Karpas-422 (cell line): Measurements from ENCODE around the gene ATRN. TPM values are rescaled to one million over a fixed set of nuclear protein-coding genes. Genes with fewer than 3 reads are reported as not detected.

Source experiments
- DNase-seq: peaks from one replicate; pipeline ENCODE4 v3.0.0-alpha.2; 2015
- H2AFZ ChIP-seq: fragments of 200-600 bp; sonication (generic); 2 replicates; pipeline ENCODE4 v1.6.1; 2014; ENCODE audit warnings: antibody characterized with exemption, low read length, mixed read lengths
- H3K27ac ChIP-seq: fragments of 200-600 bp; sonication (generic); 2 replicates; pipeline ENCODE4 v1.5.1; 2014; ENCODE audit warnings: mild to moderate bottlenecking, low read length, moderate library complexity
- H3K27me3 ChIP-seq: fragments of 200-600 bp; sonication (generic); 2 replicates; pipeline ENCODE4 v1.6.1; 2014; ENCODE audit warnings: low read length, mixed read lengths
- H3K36me3 ChIP-seq: fragments of 200-600 bp; sonication (generic); 2 replicates; pipeline ENCODE4 v1.6.1; 2014; ENCODE audit warnings: low read length, mixed read lengths; ENCODE audit not compliant: insufficient read depth
- H3K4me1 ChIP-seq: fragments of 200-600 bp; sonication (generic); 2 replicates; pipeline ENCODE4 v1.6.1; 2014; ENCODE audit warnings: mild to moderate bottlenecking, low read length, mixed read lengths
- H3K4me2 ChIP-seq: fragments of 200-600 bp; sonication (generic); 2 replicates; pipeline ENCODE4 v1.6.1; 2014; ENCODE audit warnings: low read length, low read depth, mild to moderate bottlenecking; ENCODE audit not compliant: poor library complexity, severe bottlenecking
- H3K4me3 ChIP-seq: fragments of 200-600 bp; sonication (generic); 2 replicates; pipeline ENCODE4 v1.5.1; 2014; ENCODE audit warnings: mild to moderate bottlenecking, antibody characterized with exemption, low read length, mixed read lengths
- H3K79me2 ChIP-seq: fragments of 200-600 bp; sonication (generic); 2 replicates; pipeline ENCODE4 v1.6.1; 2014; ENCODE audit warnings: mild to moderate bottlenecking, low read length, mixed read lengths
- H3K9ac ChIP-seq: fragments of 200-600 bp; sonication (generic); 2 replicates; pipeline ENCODE4 v1.6.0; 2014; ENCODE audit warnings: low read length
- H3K9me2 ChIP-seq: fragments of 200-600 bp; sonication (generic), shearing (Covaris generic); replicated peaks from 2 replicates; pipeline ENCODE4 v1.6.0; 2014; ENCODE audit warnings: mild to moderate bottlenecking, low read length, moderate library complexity; ENCODE audit not compliant: insufficient read depth
- H3K9me3 ChIP-seq: fragments of 300-700, 200-600 bp; sonication (generic); 2 replicates; pipeline ENCODE4 v1.6.1; 2014; ENCODE audit warnings: low read length, mixed read lengths
- H4K20me1 ChIP-seq: fragments of 200-600 bp; sonication (generic); 2 replicates; pipeline ENCODE4 v1.6.1; 2014; ENCODE audit warnings: mild to moderate bottlenecking, antibody characterized with exemption, low read length, low read depth; ENCODE audit not compliant: insufficient read depth
- total RNA-seq: library from RNA; depleted of rRNA; stranded (reverse); fragments of >200 nt; shearing (Covaris generic); gene quantifications from 2 replicates; pipeline ENCODE4 v1.2.3, GENCODE V29; 2014; ENCODE audit warnings: low replicate concordance

Gene ATRN
- total RNA-seq, 1 experiment from 2014 or later = 8.2 TPM

- Histone ChIP-seq H3K4me2 (no peak overlapping the region), H3K4me1 (no peaks in the 10 kb centered on the region), H3K79me2 (no peaks in the 10 kb centered on the region), H4K20me1 (no peaks in the 10 kb centered on the region), H3K9me3 (no peaks in the 10 kb centered on the region), H3K9ac (no peak overlapping the region), H3K36me3 (no peaks in the 10 kb centered on the region), H3K4me3 (no peak overlapping the region), H2AFZ (no peak overlapping the region), H3K27ac (no peak overlapping the region), H3K9me2 (no peaks in the 10 kb centered on the region), H3K27me3 (no peaks in the 10 kb centered on the region)
- no peak for DNase-seq
Measured at GRCh38 chr20:3690413-3690812, 219.6 kb downstream of the ATRN start.

DNA sequence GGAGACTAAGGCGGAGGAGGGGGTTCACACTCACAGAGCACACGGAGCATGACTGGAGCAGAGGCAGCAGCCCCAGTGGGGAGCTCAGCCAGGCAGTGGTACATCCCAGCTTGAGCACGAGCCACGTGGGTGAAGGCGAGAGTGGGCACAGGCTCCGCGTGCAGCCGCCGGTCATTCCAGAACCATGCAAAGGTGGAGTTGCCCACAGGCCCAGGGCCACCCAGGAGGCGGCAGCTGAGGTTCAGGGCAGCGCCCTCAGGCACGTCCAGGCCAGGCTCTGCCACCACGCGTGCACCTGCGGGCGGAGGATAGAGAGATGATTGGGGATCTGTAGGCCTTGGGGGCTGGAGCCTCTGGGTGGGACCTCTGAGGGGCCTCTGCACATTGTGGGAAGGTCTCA, 220.5 kb downstream of the ATRN start:
- no peaks in the 10 kb centered on the region for H3K36me3 ChIP-seq
- no peak overlapping the region for H3K27ac ChIP-seq
- DNase-seq = no peak
- no peak overlapping the region for H3K4me3 ChIP-seq
- H3K9ac ChIP-seq = no peak overlapping the region
- no peaks in the 10 kb centered on the region for H3K9me2 ChIP-seq
- no peaks in the 10 kb centered on the region for H3K4me1 ChIP-seq
- H2AFZ ChIP-seq = no peak overlapping the region
- no peak overlapping the region for H3K4me2 ChIP-seq
- peaks cover 1% of the 10 kb centered on the region; the same call in 1 of the 2 replicates for H3K9me3 ChIP-seq
- H4K20me1 ChIP-seq = no peaks in the 10 kb centered on the region
- H3K79me2 ChIP-seq = no peaks in the 10 kb centered on the region
- H3K27me3 ChIP-seq = no peaks in the 10 kb centered on the region

DNA sequence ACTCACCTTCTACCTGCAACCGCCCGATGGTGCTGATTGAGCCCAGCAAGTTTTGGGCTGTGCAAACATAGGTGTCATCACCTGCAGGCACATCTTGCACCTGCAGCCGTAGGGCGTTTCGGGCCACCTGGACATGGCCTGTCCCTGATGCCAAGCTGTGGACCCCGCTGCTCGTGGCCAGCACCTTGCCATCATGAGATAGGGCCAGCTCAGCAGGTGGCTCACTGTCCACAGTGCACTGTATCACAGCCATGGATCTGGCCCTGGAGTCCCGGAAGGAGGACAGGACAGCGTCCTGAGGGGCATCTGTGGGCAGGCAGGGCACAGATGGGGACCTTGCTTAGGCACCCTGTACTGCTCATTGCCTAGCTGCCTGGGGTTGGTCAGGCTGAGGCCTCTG, 221.1 kb downstream of the ATRN start:
- Histone ChIP-seq H3K27me3 (no peaks in the 10 kb centered on the region), H3K4me1 (no peaks in the 10 kb centered on the region), H3K4me2 (no peak overlapping the region), H3K27ac (no peak overlapping the region), H3K9me3 (peaks cover 4% of the 10 kb centered on the region; the same call in 1 of the 2 replicates), H3K4me3 (no peak overlapping the region), H3K36me3 (no peaks in the 10 kb centered on the region), H3K9me2 (no peaks in the 10 kb centered on the region), H4K20me1 (no peaks in the 10 kb centered on the region), H3K79me2 (no peaks in the 10 kb centered on the region), H3K9ac (no peak overlapping the region), H2AFZ (no peak overlapping the region)
- no peak for DNase-seq

- Histone ChIP-seq H4K20me1 (no peaks in the 10 kb centered on the region), H3K79me2 (no peaks in the 10 kb centered on the region), H3K4me3 (no peak overlapping the region), H3K9me3 (peaks cover 4% of the 10 kb centered on the region; the same call in 1 of the 2 replicates), H2AFZ (no peak overlapping the region), H3K9me2 (no peaks in the 10 kb centered on the region), H3K27ac (no peak overlapping the region), H3K4me2 (no peak overlapping the region), H3K27me3 (no peaks in the 10 kb centered on the region), H3K36me3 (no peaks in the 10 kb centered on the region), H3K9ac (no peak overlapping the region), H3K4me1 (no peaks in the 10 kb centered on the region)
- DNase-seq = no peak
Measured at GRCh38 chr20:3692706-3693294, 222.0 kb downstream of the ATRN start.

DNA sequence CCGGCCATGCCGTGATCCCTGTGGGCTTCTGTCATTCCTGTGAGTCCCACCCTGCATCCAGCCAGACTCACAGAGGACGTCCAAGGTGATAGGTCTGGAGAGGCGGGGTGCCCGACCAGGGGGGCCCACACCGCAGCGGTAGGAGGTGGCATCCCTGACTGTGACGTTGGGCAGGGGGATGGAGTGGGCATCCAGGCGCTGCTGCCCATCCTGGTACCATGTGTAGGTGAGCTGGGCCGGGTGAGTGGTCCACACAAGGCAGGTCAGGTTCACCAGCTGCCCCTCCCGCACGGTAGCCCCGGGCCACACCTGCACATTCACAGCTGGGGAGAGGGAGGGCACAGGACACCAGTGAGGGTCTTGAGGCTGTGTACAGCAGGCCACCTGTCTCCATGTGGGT, 222.6 kb downstream of the ATRN start:
- Histone ChIP-seq H3K36me3 (no peaks in the 10 kb centered on the region), H3K9me3 (peaks cover 4% of the 10 kb centered on the region; the same call in 1 of the 2 replicates), H3K27me3 (no peaks in the 10 kb centered on the region), H4K20me1 (no peaks in the 10 kb centered on the region), H3K9me2 (no peaks in the 10 kb centered on the region), H3K79me2 (no peaks in the 10 kb centered on the region), H3K9ac (no peak overlapping the region), H3K4me1 (no peaks in the 10 kb centered on the region), H3K4me3 (no peak overlapping the region), H3K4me2 (no peak overlapping the region), H3K27ac (no peak overlapping the region), H2AFZ (no peak overlapping the region)
- no peak for DNase-seq

- Histone ChIP-seq H3K4me1 (no peaks in the 10 kb centered on the region), H3K79me2 (no peaks in the 10 kb centered on the region), H3K9ac (no peak overlapping the region), H3K4me3 (no peak overlapping the region), H3K27ac (no peak overlapping the region), H3K4me2 (no peak overlapping the region), H3K27me3 (no peaks in the 10 kb centered on the region), H4K20me1 (no peaks in the 10 kb centered on the region), H3K9me3 (peaks cover 4% of the 10 kb centered on the region; the same call in 1 of the 2 replicates), H2AFZ (no peak overlapping the region), H3K36me3 (no peaks in the 10 kb centered on the region), H3K9me2 (no peaks in the 10 kb centered on the region)
- DNase-seq = no peak
Measured at GRCh38 chr20:3694864-3695263, 224.0 kb downstream of the ATRN start.

- Histone ChIP-seq H3K36me3 (no peaks in the 10 kb centered on the region), H3K4me3 (no peak overlapping the region), H3K79me2 (no peaks in the 10 kb centered on the region), H3K27ac (no peak overlapping the region), H3K9me3 (peaks cover 4% of the 10 kb centered on the region; the same call in 1 of the 2 replicates), H3K9me2 (no peaks in the 10 kb centered on the region), H2AFZ (no peak overlapping the region), H3K4me2 (no peak overlapping the region), H3K9ac (no peak overlapping the region), H4K20me1 (no peaks in the 10 kb centered on the region), H3K4me1 (no peaks in the 10 kb centered on the region), H3K27me3 (no peaks in the 10 kb centered on the region)
- peak; percentile 72 for DNase-seq
Measured at GRCh38 chr20:3696200-3696599, 225.4 kb downstream of the ATRN start.

DNA sequence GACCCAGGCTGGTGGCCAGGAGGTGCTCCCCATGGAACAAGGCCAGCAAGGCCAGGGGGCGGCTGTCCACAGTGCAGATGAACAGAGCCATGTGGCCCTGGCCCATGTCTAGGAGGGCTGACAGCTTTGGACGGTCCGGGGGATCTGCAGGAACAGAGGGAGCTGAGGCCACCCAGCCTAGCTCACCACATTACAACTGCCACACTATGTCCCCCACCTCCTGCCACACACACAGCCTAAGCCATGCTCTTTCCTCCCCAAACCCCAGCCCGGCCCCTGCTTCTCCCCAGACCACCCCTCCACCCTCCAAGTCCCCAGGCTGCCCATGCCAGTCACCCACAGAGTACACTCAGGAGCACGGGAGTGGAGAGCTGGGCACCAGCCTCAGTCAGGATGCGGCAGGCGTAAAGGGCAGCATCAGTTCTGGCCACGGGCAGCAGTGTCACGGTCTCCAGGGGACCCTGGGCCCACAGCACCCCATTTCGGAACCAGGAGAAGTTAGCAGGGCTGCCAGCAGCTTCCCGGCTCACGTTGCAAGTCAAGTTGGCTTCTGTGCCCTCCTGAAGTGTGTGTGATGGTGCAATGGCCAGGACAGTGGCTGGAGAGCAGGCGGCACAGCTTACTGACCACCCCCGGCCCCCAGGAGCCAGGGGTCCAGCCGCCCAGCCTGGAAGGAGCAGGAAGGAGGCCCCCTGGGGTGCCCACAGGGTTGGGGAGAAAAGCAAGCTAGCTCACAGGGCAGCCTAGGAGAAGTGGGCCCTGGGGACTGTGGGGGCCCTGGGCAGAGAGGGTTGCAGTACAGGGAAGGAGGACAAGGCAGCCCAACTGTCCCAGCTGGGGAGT, 226.1 kb downstream of the ATRN start:
- no peaks in the 10 kb centered on the region for H3K79me2 ChIP-seq
- H3K27me3 ChIP-seq = no peaks in the 10 kb centered on the region
- no peaks in the 10 kb centered on the region for H3K36me3 ChIP-seq
- H3K9me2 ChIP-seq = no peaks in the 10 kb centered on the region
- H3K9me3 ChIP-seq = peaks cover 4% of the 10 kb centered on the region; the same call in 1 of the 2 replicates
- no peak overlapping the region for H3K9ac ChIP-seq
- H3K27ac ChIP-seq = no peak overlapping the region
- no peak for DNase-seq
- no peaks in the 10 kb centered on the region for H4K20me1 ChIP-seq
- H2AFZ ChIP-seq = no peak overlapping the region
- no peaks in the 10 kb centered on the region for H3K4me1 ChIP-seq
- no peak overlapping the region for H3K4me2 ChIP-seq
- no peak overlapping the region for H3K4me3 ChIP-seq
